ENCODE data around the gene DXO.

DXO gene

DNA sequence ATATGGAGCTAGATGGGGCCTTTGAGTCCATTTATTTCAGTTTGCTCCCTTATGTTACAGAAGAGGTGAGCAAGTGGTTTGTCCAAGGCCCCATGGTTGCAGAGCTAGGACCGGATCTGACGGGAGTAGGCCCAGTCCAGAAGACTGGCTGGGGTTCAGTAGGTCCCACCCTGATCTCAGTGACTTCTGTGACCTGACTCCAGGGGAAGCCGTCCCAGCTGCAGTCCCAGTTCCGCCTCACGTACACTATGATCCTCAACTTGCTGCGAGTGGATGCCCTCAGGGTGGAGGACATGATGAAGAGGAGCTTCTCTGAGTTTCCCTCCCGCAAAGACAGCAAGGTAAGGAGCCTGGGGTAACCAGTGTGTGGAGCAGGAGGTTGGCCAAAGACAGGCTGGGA lies 5.4 kb downstream of the DXO start:
- TF ChIP-seq ZNF274 (IDR thresholded peaks at IDR 0.05; ENCODE audit: low read depth, low read length) (no peak), YY1 (IDR thresholded peaks at IDR 0.05; ENCODE audit: insufficient read depth, insufficient read length) (no peak), SUZ12 (IDR thresholded peaks at IDR 0.05; ENCODE audit: extremely low read depth, insufficient read depth, insufficient read length) (no peak)
- no peaks in the 10 kb centered on the region for H3K9me3 ChIP-seq (ENCODE audit: insufficient read depth, low read length)
- peaks cover 92% of the 10 kb centered on the region for H3K36me3 ChIP-seq (ENCODE audit: insufficient read depth, insufficient read length, low read length)

GRCh38 chr6:31965700-31966099 lies 6.2 kb downstream of the DXO start:
- Histone ChIP-seq H3K9me3 (ENCODE audit: insufficient read depth, low read length) (no peaks in the 10 kb centered on the region), H3K27me3 (ENCODE audit: insufficient read depth, insufficient read length) (no peaks in the 10 kb centered on the region), H3K36me3 (ENCODE audit: insufficient read depth, insufficient read length, low read length) (peaks cover 97% of the 10 kb centered on the region), H3K4me1 (ENCODE audit: insufficient read depth, insufficient read length) (no peaks in the 10 kb centered on the region), H3K9ac (ENCODE audit: insufficient read length, low read depth) (no peak overlapping the region), H3K4me3 (ENCODE audit: insufficient read length, low read depth) (no peak overlapping the region)
- no peak for TF ChIP-seq ZNF274 (IDR thresholded peaks at IDR 0.05; ENCODE audit: low read depth, low read length)
- no peak for TF ChIP-seq SUZ12 (IDR thresholded peaks at IDR 0.05; ENCODE audit: extremely low read depth, insufficient read depth, insufficient read length)
- TF ChIP-seq YY1 (IDR thresholded peaks at IDR 0.05; ENCODE audit: insufficient read depth, insufficient read length) = no peak
- no peak for DNase-seq (ENCODE audit: low read depth, low spot score)

More for the DNA sequence above, 5.4 kb downstream of the DXO start:
- H3K9ac ChIP-seq (ENCODE audit: insufficient read length, low read depth) = no peak overlapping the region
- H3K4me3 ChIP-seq (ENCODE audit: insufficient read length, low read depth) = no peak overlapping the region
- no peak for DNase-seq (ENCODE audit: low read depth, low spot score)
- H3K27me3 ChIP-seq (ENCODE audit: insufficient read depth, insufficient read length) = no peaks in the 10 kb centered on the region
- no peaks in the 10 kb centered on the region for H3K4me1 ChIP-seq (ENCODE audit: insufficient read depth, insufficient read length)

GRCh38 chr6:31963921-31964320 lies 8.0 kb downstream of the DXO start:
- Histone ChIP-seq H3K36me3 (ENCODE audit: insufficient read depth, insufficient read length, low read length) (peaks cover 91% of the 10 kb centered on the region), H3K4me1 (ENCODE audit: insufficient read depth, insufficient read length) (no peaks in the 10 kb centered on the region), H3K9ac (ENCODE audit: insufficient read length, low read depth) (no peak overlapping the region), H3K9me3 (ENCODE audit: insufficient read depth, low read length) (no peaks in the 10 kb centered on the region), H3K4me3 (ENCODE audit: insufficient read length, low read depth) (no peak overlapping the region), H3K27me3 (ENCODE audit: insufficient read depth, insufficient read length) (no peaks in the 10 kb centered on the region)
- TF ChIP-seq ZNF274 (IDR thresholded peaks at IDR 0.05; ENCODE audit: low read depth, low read length) = no peak
- DNase-seq (ENCODE audit: low read depth, low spot score) = no peak

DNA sequence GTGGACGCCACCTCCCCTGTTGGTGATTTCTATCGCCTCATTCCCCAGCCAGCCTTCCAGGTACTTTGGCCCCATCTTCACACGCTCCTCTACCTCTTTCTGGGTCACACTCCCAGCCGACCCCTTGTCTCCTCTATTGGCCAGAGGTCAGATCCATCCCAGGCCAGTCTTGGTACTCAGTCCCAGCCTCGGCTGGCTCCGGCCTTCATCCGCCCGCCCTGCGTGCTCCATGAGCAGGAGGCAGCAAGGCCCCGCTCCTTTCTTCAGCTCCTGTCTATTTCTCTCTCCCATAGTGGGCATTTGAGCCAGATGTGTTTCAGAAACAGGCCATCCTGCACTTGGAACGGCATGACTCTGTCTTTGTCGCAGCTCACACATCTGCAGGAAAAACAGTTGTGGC lies 10.3 kb downstream of the DXO start:
- no peaks in the 10 kb centered on the region for H3K27me3 ChIP-seq (ENCODE audit: insufficient read depth, insufficient read length)
- H3K9ac ChIP-seq (ENCODE audit: insufficient read length, low read depth) = no peak overlapping the region
- no peak for DNase-seq (ENCODE audit: low read depth, low spot score)
- H3K36me3 ChIP-seq (ENCODE audit: insufficient read depth, insufficient read length, low read length) = peaks cover 80% of the 10 kb centered on the region
- TF ChIP-seq SUZ12 (IDR thresholded peaks at IDR 0.05; ENCODE audit: extremely low read depth, insufficient read depth, insufficient read length) (no peak), ZNF274 (IDR thresholded peaks at IDR 0.05; ENCODE audit: low read depth, low read length) (no peak), YY1 (IDR thresholded peaks at IDR 0.05; ENCODE audit: insufficient read depth, insufficient read length) (no peak)
- no peaks in the 10 kb centered on the region for H3K9me3 ChIP-seq (ENCODE audit: insufficient read depth, low read length)
- no peaks in the 10 kb centered on the region for H3K4me1 ChIP-seq (ENCODE audit: insufficient read depth, insufficient read length)
- no peak overlapping the region for H3K4me3 ChIP-seq (ENCODE audit: insufficient read length, low read depth)

DNA sequence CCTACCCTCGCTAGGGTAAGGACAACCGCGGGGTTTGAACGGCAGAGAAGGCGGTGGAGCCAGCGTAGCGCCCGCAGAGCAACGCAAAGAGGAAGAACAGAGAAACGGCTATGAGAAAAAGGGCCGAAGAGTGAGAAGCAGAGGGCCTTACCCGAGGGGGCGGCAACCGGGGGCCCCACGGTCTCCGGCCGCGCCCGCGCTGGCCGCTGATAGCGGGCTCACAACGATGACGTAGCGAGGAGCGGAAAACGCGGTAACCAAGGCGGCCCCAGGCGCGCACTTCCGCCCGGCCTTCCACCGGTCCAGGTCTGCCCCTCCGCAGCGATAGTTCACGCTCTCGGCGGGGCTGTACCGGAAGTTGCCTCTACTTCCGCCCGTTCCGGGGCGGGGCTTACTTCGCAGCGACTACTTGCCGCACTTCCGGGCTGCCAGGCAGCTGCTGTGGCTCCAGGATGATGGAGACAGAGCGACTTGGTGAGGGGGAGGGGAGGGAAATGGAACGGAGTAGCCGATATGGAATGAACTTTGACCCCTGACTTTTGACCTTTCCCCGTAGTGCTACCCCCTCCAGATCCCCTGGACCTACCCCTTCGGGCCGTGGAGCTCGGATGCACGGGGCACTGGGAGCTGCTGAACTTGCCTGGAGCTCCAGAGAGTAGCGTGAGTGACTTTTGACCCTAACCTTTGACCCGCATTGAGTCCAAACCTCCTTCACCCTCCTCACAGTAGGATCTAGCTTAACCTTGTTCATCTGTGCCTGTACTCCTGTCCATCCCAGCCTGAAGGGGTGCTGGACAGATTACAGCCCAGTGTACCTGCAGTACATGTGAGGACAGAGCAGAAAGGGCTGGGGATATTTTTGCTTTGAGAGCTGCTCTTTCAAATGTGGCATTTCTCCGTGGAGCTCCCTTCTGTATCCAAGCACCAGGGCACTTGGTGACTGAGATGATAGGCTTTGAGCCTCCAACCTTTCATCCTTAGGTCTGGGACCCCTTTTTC lies 12.9 kb downstream of the DXO start, which contains the start of the genes NELFE and SKIC2:
Gene NELFE, minus strand, starts transcription at position 231 of the 999 bp plus-strand sequence. CDS start 525 bp downstream, outside the sequence.
Gene SKIC2, plus strand, starts transcription at position 435 of the 999 bp plus-strand sequence. Its CDS starts 18 bp downstream, at position 453.
- Histone ChIP-seq H3K27me3 (ENCODE audit: insufficient read depth, insufficient read length) (no peaks in the 10 kb centered on the region), H3K4me3 (ENCODE audit: insufficient read length, low read depth) (peak within 1 kb of the TSS; percentile 96), H3K9me3 (ENCODE audit: insufficient read depth, low read length) (no peaks in the 10 kb centered on the region), H3K4me1 (ENCODE audit: insufficient read depth, insufficient read length) (no peaks in the 10 kb centered on the region), H3K36me3 (ENCODE audit: insufficient read depth, insufficient read length, low read length) (peaks cover 79% of the 10 kb centered on the region), H3K9ac (ENCODE audit: insufficient read length, low read depth) (peak within 1 kb of the TSS; percentile 97)
- peak; percentile 88 for DNase-seq (ENCODE audit: low read depth, low spot score)
- TF ChIP-seq YY1 (IDR thresholded peaks at IDR 0.05; ENCODE audit: insufficient read depth, insufficient read length) (no peak), ZNF274 (IDR thresholded peaks at IDR 0.05; ENCODE audit: low read depth, low read length) (no peak), SUZ12 (IDR thresholded peaks at IDR 0.05; ENCODE audit: extremely low read depth, insufficient read depth, insufficient read length) (no peak)

GRCh38 chr6:31958412-31958740 lies 13.6 kb downstream of the DXO start:
- no peak for TF ChIP-seq ZNF274 (IDR thresholded peaks at IDR 0.05; ENCODE audit: low read depth, low read length)
- TF ChIP-seq SUZ12 (IDR thresholded peaks at IDR 0.05; ENCODE audit: extremely low read depth, insufficient read depth, insufficient read length) = no peak
- no peak for TF ChIP-seq YY1 (IDR thresholded peaks at IDR 0.05; ENCODE audit: insufficient read depth, insufficient read length)
- Histone ChIP-seq H3K9ac (ENCODE audit: insufficient read length, low read depth) (peak overlapping the region; percentile 96), H3K9me3 (ENCODE audit: insufficient read depth, low read length) (no peaks in the 10 kb centered on the region), H3K4me3 (ENCODE audit: insufficient read length, low read depth) (peak overlapping the region; percentile 96), H3K36me3 (ENCODE audit: insufficient read depth, insufficient read length, low read length) (peaks cover 79% of the 10 kb centered on the region), H3K27me3 (ENCODE audit: insufficient read depth, insufficient read length) (no peaks in the 10 kb centered on the region), H3K4me1 (ENCODE audit: insufficient read depth, insufficient read length) (no peaks in the 10 kb centered on the region)
- DNase-seq (ENCODE audit: low read depth, low spot score) = no peak

- Histone ChIP-seq H3K4me3 (ENCODE audit: insufficient read length, low read depth) (no peak overlapping the region), H3K36me3 (ENCODE audit: insufficient read depth, insufficient read length, low read length) (peaks cover 79% of the 10 kb centered on the region), H3K9me3 (ENCODE audit: insufficient read depth, low read length) (no peaks in the 10 kb centered on the region), H3K4me1 (ENCODE audit: insufficient read depth, insufficient read length) (no peaks in the 10 kb centered on the region), H3K27me3 (ENCODE audit: insufficient read depth, insufficient read length) (no peaks in the 10 kb centered on the region), H3K9ac (ENCODE audit: insufficient read length, low read depth) (no peak overlapping the region)
- no peak for DNase-seq (ENCODE audit: low read depth, low spot score)
- TF ChIP-seq ZNF274 (IDR thresholded peaks at IDR 0.05; ENCODE audit: low read depth, low read length) (no peak), SUZ12 (IDR thresholded peaks at IDR 0.05; ENCODE audit: extremely low read depth, insufficient read depth, insufficient read length) (no peak), YY1 (IDR thresholded peaks at IDR 0.05; ENCODE audit: insufficient read depth, insufficient read length) (no peak)
These were observed 15.1 kb downstream of the DXO start for GRCh38 chr6:31956796-31957195.

All from NT2/D1 (cell line).